ENCODE measurements around the gene MYO3B.

DNA sequence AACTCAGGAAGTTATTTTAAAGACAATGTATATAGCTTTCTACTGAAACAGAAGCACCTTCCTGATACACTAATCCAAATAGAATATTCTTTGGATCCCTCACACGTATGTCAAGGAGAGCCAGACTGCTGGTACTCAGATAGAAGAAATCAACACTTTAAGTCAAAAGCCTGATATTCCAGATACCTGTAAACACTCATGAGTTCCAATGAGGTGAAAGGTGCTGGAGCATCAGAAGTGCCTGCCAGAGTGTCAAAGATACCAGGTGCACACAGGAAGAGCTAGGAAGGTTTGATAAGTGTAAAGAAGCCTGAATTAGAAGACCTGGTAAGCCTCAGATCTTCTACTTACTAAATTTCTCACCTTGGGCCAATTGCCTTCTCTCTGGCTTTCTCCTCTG lies 310.9 kb downstream of the MYO3B start:
- TF ChIP-seq, protein P1, sequence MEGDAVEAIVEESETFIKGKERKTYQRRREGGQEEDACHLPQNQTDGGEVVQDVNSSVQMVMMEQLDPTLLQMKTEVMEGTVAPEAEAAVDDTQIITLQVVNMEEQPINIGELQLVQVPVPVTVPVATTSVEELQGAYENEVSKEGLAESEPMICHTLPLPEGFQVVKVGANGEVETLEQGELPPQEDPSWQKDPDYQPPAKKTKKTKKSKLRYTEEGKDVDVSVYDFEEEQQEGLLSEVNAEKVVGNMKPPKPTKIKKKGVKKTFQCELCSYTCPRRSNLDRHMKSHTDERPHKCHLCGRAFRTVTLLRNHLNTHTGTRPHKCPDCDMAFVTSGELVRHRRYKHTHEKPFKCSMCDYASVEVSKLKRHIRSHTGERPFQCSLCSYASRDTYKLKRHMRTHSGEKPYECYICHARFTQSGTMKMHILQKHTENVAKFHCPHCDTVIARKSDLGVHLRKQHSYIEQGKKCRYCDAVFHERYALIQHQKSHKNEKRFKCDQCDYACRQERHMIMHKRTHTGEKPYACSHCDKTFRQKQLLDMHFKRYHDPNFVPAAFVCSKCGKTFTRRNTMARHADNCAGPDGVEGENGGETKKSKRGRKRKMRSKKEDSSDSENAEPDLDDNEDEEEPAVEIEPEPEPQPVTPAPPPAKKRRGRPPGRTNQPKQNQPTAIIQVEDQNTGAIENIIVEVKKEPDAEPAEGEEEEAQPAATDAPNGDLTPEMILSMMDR (IDR thresholded peaks at IDR 0.05; ENCODE audit: control extremely low read depth in 1 of 3, insufficient read depth in 1 of 3, low read depth in 1 of 3, low read length in 3 of 3): no peak
- TF ChIP-seq ZNF274 (IDR thresholded peaks at IDR 0.05; ENCODE audit: borderline replicate concordance, extremely low read depth, low read length) (no peak), RAD21 (IDR thresholded peaks at IDR 0.05 in 1 of 2, conservative IDR thresholded peaks at IDR 0.05 in 1 of 2; ENCODE audit: low read depth in 2 of 2, low read length in 2 of 2) (no peak), RFX5 (IDR thresholded peaks at IDR 0.05; ENCODE audit: borderline replicate concordance, low read depth, low read length) (no peak), EGR1 (IDR thresholded peaks at IDR 0.05; ENCODE audit: borderline replicate concordance, low read depth, low read length) (no peak), POLR2A (IDR thresholded peaks at IDR 0.05; ENCODE audit: control extremely low read depth in 1 of 2, low read depth in 2 of 2, low read length in 2 of 2) (no peak), CBX8 (IDR thresholded peaks at IDR 0.05; ENCODE audit: borderline replicate concordance, low read depth, low read length) (no peak), TBP (IDR thresholded peaks at IDR 0.05; ENCODE audit: low read depth, low read length) (no peak)
- TF ChIP-seq, protein P2, sequence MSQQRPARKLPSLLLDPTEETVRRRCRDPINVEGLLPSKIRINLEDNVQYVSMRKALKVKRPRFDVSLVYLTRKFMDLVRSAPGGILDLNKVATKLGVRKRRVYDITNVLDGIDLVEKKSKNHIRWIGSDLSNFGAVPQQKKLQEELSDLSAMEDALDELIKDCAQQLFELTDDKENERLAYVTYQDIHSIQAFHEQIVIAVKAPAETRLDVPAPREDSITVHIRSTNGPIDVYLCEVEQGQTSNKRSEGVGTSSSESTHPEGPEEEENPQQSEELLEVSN (IDR thresholded peaks at IDR 0.05): no peak
- TF ChIP-seq, protein P3, sequence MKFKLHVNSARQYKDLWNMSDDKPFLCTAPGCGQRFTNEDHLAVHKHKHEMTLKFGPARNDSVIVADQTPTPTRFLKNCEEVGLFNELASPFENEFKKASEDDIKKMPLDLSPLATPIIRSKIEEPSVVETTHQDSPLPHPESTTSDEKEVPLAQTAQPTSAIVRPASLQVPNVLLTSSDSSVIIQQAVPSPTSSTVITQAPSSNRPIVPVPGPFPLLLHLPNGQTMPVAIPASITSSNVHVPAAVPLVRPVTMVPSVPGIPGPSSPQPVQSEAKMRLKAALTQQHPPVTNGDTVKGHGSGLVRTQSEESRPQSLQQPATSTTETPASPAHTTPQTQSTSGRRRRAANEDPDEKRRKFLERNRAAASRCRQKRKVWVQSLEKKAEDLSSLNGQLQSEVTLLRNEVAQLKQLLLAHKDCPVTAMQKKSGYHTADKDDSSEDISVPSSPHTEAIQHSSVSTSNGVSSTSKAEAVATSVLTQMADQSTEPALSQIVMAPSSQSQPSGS (IDR thresholded peaks at IDR 0.05; ENCODE audit: low read length): no peak
